Hypothalamus (tissue), 51 donors: ENCODE results near the gene STAT1.
A peak's percentile ranks its signal among the peaks of the same experiment; 100 is the strongest.

Experiments used
- DNase-seq, 51 donors: peaks; one replicate each; lab custom pipeline; 2025; lab: John Stamatoyannopoulos, UW

STAT1 gene

GRCh38 chr2:191032588-191033429, 18.8 kb upstream of the STAT1 start:
- DNase-seq: no peak

- no peak for DNase-seq
Measured at GRCh38 chr2:191031256-191031655, 17.3 kb upstream of the STAT1 start.

- DNase-seq: peak in 1 of 51 donors; percentile 23
Measured at GRCh38 chr2:191030521-191031154, 16.7 kb upstream of the STAT1 start.

- DNase-seq: no peak
Measured at GRCh38 chr2:191029280-191029950, 15.4 kb upstream of the STAT1 start.

GRCh38 chr2:191026377-191026776, 12.4 kb upstream of the STAT1 start:
- DNase-seq: no peak

GRCh38 chr2:191025135-191025534, 11.2 kb upstream of the STAT1 start:
- no peak for DNase-seq

- DNase-seq: no peak
Measured at GRCh38 chr2:191023235-191023679, 9.3 kb upstream of the STAT1 start.

- DNase-seq: peak in 10 of 51 donors; percentile 38 to 69 (median 42)
Measured at GRCh38 chr2:191020742-191021381, 6.9 kb upstream of the STAT1 start.

- DNase-seq: peak; percentile 48 to 97 (median 88)
Measured at GRCh38 chr2:191020221-191020741, 6.3 kb upstream of the STAT1 start.

GRCh38 chr2:191019376-191019775, 5.4 kb upstream of the STAT1 start:
- no peak for DNase-seq

- DNase-seq: no peak
Measured at GRCh38 chr2:191018643-191019119, 4.7 kb upstream of the STAT1 start.

- DNase-seq: no peak
Measured at GRCh38 chr2:191018048-191018447, 4.1 kb upstream of the STAT1 start.

- DNase-seq: no peak
Measured at GRCh38 chr2:191015831-191016230, 1.9 kb upstream of the STAT1 start.

GRCh38 chr2:191015239-191015638, 1.3 kb upstream of the STAT1 start:
- no peak for DNase-seq

GRCh38 chr2:191014653-191015020, 666 bp upstream of the STAT1 start:
- DNase-seq: no peak

- no peak for DNase-seq
Measured at GRCh38 chr2:191013682-191013931, 364 bp downstream of the STAT1 start.

GRCh38 chr2:191012845-191013681, 908 bp downstream of the STAT1 start:
- DNase-seq: peak in 2 of 51 donors; percentile 46 to 58

GRCh38 chr2:191012346-191012745, 1.6 kb downstream of the STAT1 start:
- no peak for DNase-seq

GRCh38 chr2:191010887-191011885, 2.8 kb downstream of the STAT1 start:
- no peak for DNase-seq
